ENCODE measurements around the gene PARVA. TPM values are rescaled to one million over a fixed set of nuclear protein-coding genes. Genes with fewer than 3 reads are reported as not detected.

The PARVA gene
- total RNA-seq, 4 donors from 2014 or later: 64.0 to 164 (median 93.5) TPM

DNA sequence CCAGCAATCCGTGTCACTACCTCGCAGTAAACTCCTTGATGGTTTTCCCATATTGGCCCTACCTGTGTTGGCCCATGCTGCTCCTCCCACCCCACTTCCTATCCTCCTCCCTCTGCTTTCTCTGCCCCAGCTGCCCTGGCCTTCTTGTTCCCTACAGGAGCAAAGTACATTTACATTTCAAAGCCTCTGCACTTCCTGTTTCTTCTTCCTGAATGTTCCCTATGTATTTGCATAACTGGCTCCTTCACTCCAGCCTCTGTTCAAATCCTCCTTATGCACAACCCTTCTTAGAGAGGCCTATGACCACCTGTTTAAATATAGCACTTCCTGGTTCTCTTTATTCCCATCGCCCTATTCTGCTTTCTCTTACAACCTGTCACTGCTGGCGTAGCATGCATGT, 62.2 kb downstream of the PARVA start:
- ATAC-seq (ENCODE audit: low FRiP score) (no peak), DNase-seq (ENCODE audit: low spot score) (no peak)
- TF ChIP-seq, protein P1, sequence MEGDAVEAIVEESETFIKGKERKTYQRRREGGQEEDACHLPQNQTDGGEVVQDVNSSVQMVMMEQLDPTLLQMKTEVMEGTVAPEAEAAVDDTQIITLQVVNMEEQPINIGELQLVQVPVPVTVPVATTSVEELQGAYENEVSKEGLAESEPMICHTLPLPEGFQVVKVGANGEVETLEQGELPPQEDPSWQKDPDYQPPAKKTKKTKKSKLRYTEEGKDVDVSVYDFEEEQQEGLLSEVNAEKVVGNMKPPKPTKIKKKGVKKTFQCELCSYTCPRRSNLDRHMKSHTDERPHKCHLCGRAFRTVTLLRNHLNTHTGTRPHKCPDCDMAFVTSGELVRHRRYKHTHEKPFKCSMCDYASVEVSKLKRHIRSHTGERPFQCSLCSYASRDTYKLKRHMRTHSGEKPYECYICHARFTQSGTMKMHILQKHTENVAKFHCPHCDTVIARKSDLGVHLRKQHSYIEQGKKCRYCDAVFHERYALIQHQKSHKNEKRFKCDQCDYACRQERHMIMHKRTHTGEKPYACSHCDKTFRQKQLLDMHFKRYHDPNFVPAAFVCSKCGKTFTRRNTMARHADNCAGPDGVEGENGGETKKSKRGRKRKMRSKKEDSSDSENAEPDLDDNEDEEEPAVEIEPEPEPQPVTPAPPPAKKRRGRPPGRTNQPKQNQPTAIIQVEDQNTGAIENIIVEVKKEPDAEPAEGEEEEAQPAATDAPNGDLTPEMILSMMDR (IDR thresholded peaks at IDR 0.05): no peak

- DNase-seq (ENCODE audit: low spot score) (no peak), ATAC-seq (ENCODE audit: low FRiP score) (no peak)
- TF ChIP-seq, protein P1 (IDR thresholded peaks at IDR 0.05): no peak
Observed at GRCh38 chr11:12440565-12440964, 63.2 kb downstream of the PARVA start.

DNA sequence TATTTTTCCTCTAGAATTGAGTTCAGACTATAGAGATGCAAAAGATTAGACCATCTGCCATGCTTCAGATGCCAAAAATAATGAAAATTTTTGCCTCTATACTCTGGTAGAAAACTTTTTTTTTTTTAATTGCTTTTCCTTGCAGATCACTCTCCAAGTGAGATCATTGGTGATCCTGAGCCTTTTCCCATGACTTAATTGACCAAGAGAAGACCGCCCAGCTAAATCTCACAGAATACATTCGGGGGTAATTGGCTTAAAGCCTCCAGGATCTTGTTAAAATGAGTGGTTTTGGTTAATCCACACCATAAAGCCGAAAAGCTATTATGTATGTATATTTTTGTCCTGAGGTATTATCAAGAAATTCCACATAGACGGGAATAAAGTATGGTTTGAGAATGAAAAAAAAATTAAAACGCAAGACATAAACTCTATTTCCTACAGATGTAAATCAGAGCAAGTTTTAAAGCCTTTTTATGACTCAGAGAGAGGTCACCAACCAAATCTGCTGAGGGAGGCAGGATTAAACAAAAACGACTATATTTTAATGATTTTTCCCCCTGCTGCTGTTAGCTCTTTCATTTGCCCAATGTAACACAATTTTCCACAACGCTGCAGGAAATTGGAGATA, 64.0 kb downstream of the PARVA start:
- TF ChIP-seq, protein P1 (IDR thresholded peaks at IDR 0.05): no peak
- no peak for ATAC-seq (ENCODE audit: low FRiP score)
- DNase-seq (ENCODE audit: low spot score): no peak

- ATAC-seq (ENCODE audit: low FRiP score) (no peak), DNase-seq (ENCODE audit: low spot score) (no peak)
- TF ChIP-seq, protein P1 (IDR thresholded peaks at IDR 0.05): no peak
Observed at GRCh38 chr11:12444601-12445000, 67.2 kb downstream of the PARVA start.

DNA sequence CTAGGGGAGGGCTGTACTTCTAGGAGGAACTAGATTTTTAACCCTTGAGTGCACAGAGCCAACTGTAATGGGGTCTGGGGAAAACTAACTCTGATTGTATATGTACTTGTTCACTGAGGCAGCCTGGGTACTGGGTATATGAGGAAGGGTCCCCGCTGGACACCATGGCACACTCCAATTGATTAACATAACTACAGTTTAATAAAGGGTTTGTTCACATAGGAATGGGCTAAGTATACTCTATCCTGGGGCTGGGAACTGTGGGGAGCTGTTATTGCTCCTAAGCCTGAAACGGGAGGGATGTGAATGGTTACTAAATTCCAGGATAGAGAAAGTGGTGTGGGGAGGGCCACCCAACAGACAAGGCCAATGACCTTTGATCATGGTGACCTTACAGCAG, 67.6 kb downstream of the PARVA start:
- ATAC-seq (ENCODE audit: low FRiP score) (no peak), DNase-seq (ENCODE audit: low spot score) (no peak)
- TF ChIP-seq, protein P1 (IDR thresholded peaks at IDR 0.05): no peak

- TF ChIP-seq, protein P1 (IDR thresholded peaks at IDR 0.05): no peak
- no peak for ATAC-seq (ENCODE audit: low FRiP score)
- no peak for DNase-seq (ENCODE audit: low spot score)
Observed at GRCh38 chr11:12446863-12447262, 69.5 kb downstream of the PARVA start.

GRCh38 chr11:12448131-12448939, 71.0 kb downstream of the PARVA start:
- TF ChIP-seq, protein P1 (IDR thresholded peaks at IDR 0.05): no peak
- DNase-seq (ENCODE audit: low spot score): no peak
- peak; percentile 20 for ATAC-seq (ENCODE audit: low FRiP score)

All from omental fat pad (tissue), 4 donors.